ENCODE results near the gene HNRNPAB. TPM values are rescaled to one million over a fixed set of nuclear protein-coding genes. Genes with fewer than 3 reads are reported as not detected.

The HNRNPAB gene
- total and polyA plus RNA-seq, 9 of the 15 experiments (the other 6 are each of a cell fraction or from before 2014, with no cell fraction given), result 34.6 to 425 (median 236) TPM

- no peak for TF ChIP-seq NCOA4 (IDR thresholded peaks at IDR 0.05; ENCODE audit: partially characterized antibody)
- TF ChIP-seq ZNF224 (CRISPR knock-in tag; IDR thresholded peaks at IDR 0.05), result no peak
- no peak for TF ChIP-seq HNRNPH1 (optimal IDR thresholded peaks at IDR 0.05; ENCODE audit: low read depth, low read length)
- no peak for TF ChIP-seq ELF2 (CRISPR knock-in tag; IDR thresholded peaks at IDR 0.05)
- TF ChIP-seq NKRF (IDR thresholded peaks at IDR 0.05; ENCODE audit: borderline replicate concordance), result peak; percentile 61; the same call in 1 of the 2 replicates
- TF ChIP-seq FOXA3 (CRISPR knock-in tag; conservative IDR thresholded peaks at IDR 0.05 in 1 of 2, IDR thresholded peaks at IDR 0.05 in 1 of 2), result no peak; a peak in 1 of 4 replicates
- no peak for TF ChIP-seq STAG1 (CRISPR knock-in tag; IDR thresholded peaks at IDR 0.05; ENCODE audit: borderline replicate concordance)
- TF ChIP-seq C11orf30 (IDR thresholded peaks at IDR 0.05; ENCODE audit: low read depth), result no peak
- TF ChIP-seq DDX20 (tag; IDR thresholded peaks at IDR 0.05; ENCODE audit: low read depth), result no peak
- TF ChIP-seq CEBPB (tag; IDR thresholded peaks at IDR 0.05), result no peak
- no peak for TF ChIP-seq DEAF1 (CRISPR knock-in tag; IDR thresholded peaks at IDR 0.05)
- no peak for TF ChIP-seq PHB (CRISPR knock-in tag; IDR thresholded peaks at IDR 0.05)
- no peak for TF ChIP-seq U2AF1 (optimal IDR thresholded peaks at IDR 0.05; ENCODE audit: low read depth, low read length)
- TF ChIP-seq ZBTB7A (IDR thresholded peaks at IDR 0.05; ENCODE audit: borderline replicate concordance, control insufficient read depth, low read depth, low read length), result no peak
- TF ChIP-seq ARHGAP35 (IDR thresholded peaks at IDR 0.05; ENCODE audit: partially characterized antibody), result no peak
- TF ChIP-seq EWSR1 (IDR thresholded peaks at IDR 0.05; ENCODE audit: borderline replicate concordance, low read depth, partially characterized antibody), result no peak
- TF ChIP-seq ZNF24 (IDR thresholded peaks at IDR 0.05), result no peak
- TF ChIP-seq NFIC (IDR thresholded peaks at IDR 0.05), result no peak
- TF ChIP-seq ZNF282 (CRISPR knock-in tag; IDR thresholded peaks at IDR 0.05), result 0 out of 2 replicates have a peak, but pooled peaks have one; percentile 56
- no peak for TF ChIP-seq RBM34 (IDR thresholded peaks at IDR 0.05; ENCODE audit: borderline replicate concordance, insufficient read depth, low read length)
- no peak for TF ChIP-seq PCBP2 (IDR thresholded peaks at IDR 0.05; ENCODE audit: low read depth, low read length, poor library complexity, severe bottlenecking)
- TF ChIP-seq MYNN (IDR thresholded peaks at IDR 0.05), result no peak
- TF ChIP-seq MYNN (CRISPR knock-in tag; IDR thresholded peaks at IDR 0.05), result no peak
- TF ChIP-seq GABPA (tag; conservative IDR thresholded peaks at IDR 0.05; ENCODE audit: low read depth), result no peak
- no peak; the same call in 1 of the 2 replicates for TF ChIP-seq TFAP4 (CRISPR knock-in tag; IDR thresholded peaks at IDR 0.05; ENCODE audit: borderline replicate concordance)
- TF ChIP-seq ZNF134 (CRISPR knock-in tag; conservative IDR thresholded peaks at IDR 0.05), result no peak
- no peak for TF ChIP-seq SMAD1 (IDR thresholded peaks at IDR 0.05; ENCODE audit: low read depth, low read length, partially characterized antibody)
Observed at GRCh38 chr5:178231539-178232123, 27.3 kb downstream of the HNRNPAB start (continued).

Measured in K562 (cell line).